SK-N-SH (cell line): ENCODE data around the gene SMIM7. TPM values are rescaled to one million over a fixed set of nuclear protein-coding genes. Genes with fewer than 3 reads are reported as not detected.

ENCODE experiments used
- CTCF ChIA-PET: fragments of 300-600, 350-600 bp; formaldehyde crosslinking; extraction: SDS; loops from one replicate; lab custom pipeline; 2021; lab: Yijun Ruan, JAX
- POLR2A ChIA-PET: fragments of 350-600 bp; sonication (Branson Sonifier 250); formaldehyde crosslinking; extraction: SDS; loops from one replicate; lab custom pipeline; 2020; ENCODE audit warnings: antibody characterized with exemption, inconsistent platforms; lab: Yijun Ruan, JAX
- DNase-seq: peaks from one replicate; pipeline ENCODE4 v3.0.0; 2012
- H2AFZ ChIP-seq: fragments of 200-600 bp; sonication (generic); 2 replicates; pipeline ENCODE4 v1.8.1; 2016; ENCODE audit warnings: antibody characterized with exemption, mild to moderate bottlenecking, low read depth
- H3F3A ChIP-seq: fragments of 200-600 bp; sonication (generic); replicated peaks from 2 replicates; pipeline ENCODE3; 2016; ENCODE audit warnings: antibody characterized with exemption, mild to moderate bottlenecking; ENCODE audit not compliant: insufficient read depth
- H3K27ac ChIP-seq, 2 experiments: fragments of 200-500 bp in 1 of 2; fragments of 200-600 bp in 1 of 2; sonication (Bioruptor generic) in 1 of 2; sonication (generic), shearing (Covaris generic) in 1 of 2; 2 replicates each; pipeline versions ENCODE4 v1.5.1 to v1.6.1; 2014 to 2016; ENCODE audit warnings: low read depth in 2 of 2, inconsistent platforms in 1 of 2, low read length in 1 of 2, mild to moderate bottlenecking in 1 of 2, mixed read lengths in 1 of 2
- H3K27me3 ChIP-seq: fragments of 200-600 bp; sonication (generic), shearing (Covaris generic); 2 replicates; pipeline ENCODE4 v1.6.1; 2016; ENCODE audit warnings: mixed run types; ENCODE audit not compliant: insufficient read depth
- H3K36me3 ChIP-seq, 2 experiments: fragments of 200-500 bp in 1 of 2; fragments of 200-600 bp in 1 of 2; sonication (Bioruptor generic) in 1 of 2; sonication (generic) in 1 of 2; replicated peaks in 1 of 2; 2 replicates each; pipeline versions ENCODE3 to v1.5.1; 2014 to 2016; ENCODE audit warnings: low read length in 1 of 2, mild to moderate bottlenecking in 1 of 2; ENCODE audit not compliant: insufficient read depth in 2 of 2, control insufficient read depth in 1 of 2
- H3K4me1 ChIP-seq, 2 experiments: fragments of 200-500 bp in 1 of 2; fragments of 200-600 bp in 1 of 2; sonication (Bioruptor generic) in 1 of 2; sonication (generic), shearing (Covaris generic) in 1 of 2; 2 replicates each; pipeline versions ENCODE4 v1.5.1 to v1.6.1; 2014 to 2016; ENCODE audit warnings: low read depth in 1 of 2, low read length in 1 of 2, mixed run types in 1 of 2; ENCODE audit not compliant: insufficient read depth in 2 of 2, control insufficient read depth in 1 of 2
- H3K4me2 ChIP-seq: fragments of 200-600 bp; sonication (generic), shearing (Covaris generic); 2 replicates; pipeline ENCODE4 v1.6.1; 2017; ENCODE audit warnings: mixed run types
- H3K4me3 ChIP-seq, 2 experiments: fragments of 200-500 bp in 1 of 2; fragments of 200-600 bp in 1 of 2; sonication (Bioruptor generic) in 1 of 2; sonication (generic), shearing (Covaris generic) in 1 of 2; 2 replicates each; pipeline versions ENCODE4 v1.5.1 to v1.8.1; 2014 to 2016; ENCODE audit warnings: low read depth in 2 of 2, inconsistent platforms in 1 of 2, low read length in 1 of 2, mild to moderate bottlenecking in 1 of 2, mixed read lengths in 1 of 2, moderate library complexity in 1 of 2
- H3K79me2 ChIP-seq: fragments of 200-600 bp; sonication (generic); 2 replicates; pipeline ENCODE4 v1.8.1; 2017; ENCODE audit warnings: mild to moderate bottlenecking; ENCODE audit not compliant: insufficient read depth
- H3K9ac ChIP-seq: fragments of 200-600 bp; sonication (generic); 2 replicates; pipeline ENCODE4 v1.6.1; 2017; ENCODE audit warnings: mixed run types
- H3K9me2 ChIP-seq: fragments of 200-600 bp; sonication (generic); 2 replicates; pipeline ENCODE4 v1.6.1; 2017; ENCODE audit warnings: mixed run types
- H3K9me3 ChIP-seq: fragments of 200-600 bp; sonication (generic); 2 replicates; pipeline ENCODE4 v1.6.1; 2017; ENCODE audit warnings: mixed run types, mild to moderate bottlenecking, moderate library complexity
- H4K20me1 ChIP-seq: fragments of 200-600 bp; sonication (generic); 2 replicates; pipeline ENCODE4 v1.6.1; 2017; ENCODE audit warnings: mild to moderate bottlenecking, mixed run types; ENCODE audit not compliant: insufficient read depth
- CHD2 ChIP-seq: fragments of 150-350 bp; IDR thresholded peaks from 2 replicates; pipeline ENCODE4 v1.6.1; 2018; ENCODE audit warnings: low read length; ENCODE audit not compliant: partially characterized antibody
- ELF1 ChIP-seq: IDR thresholded peaks from 2 replicates; pipeline ENCODE4 v1.4.0; 2012
- EZH2phosphoT487 ChIP-seq: fragments of 200-600 bp; sonication (generic); IDR thresholded peaks from 2 replicates; pipeline ENCODE4 v1.6.1; 2017; ENCODE audit warnings: low read depth, mixed run types, mild to moderate bottlenecking, antibody characterized with exemption, moderate library complexity, borderline replicate concordance
- FOXJ3 ChIP-seq: sonication (generic); formaldehyde crosslinking; IDR thresholded peaks from 2 replicates; pipeline ENCODE4 v1.5.1; 2020; ENCODE audit warnings: mild to moderate bottlenecking, missing genetic modification reagents
- GABPA ChIP-seq: IDR thresholded peaks from 2 replicates; pipeline ENCODE4 v1.4.0; 2012; ENCODE audit warnings: low read depth, mild to moderate bottlenecking
- JUND ChIP-seq: IDR thresholded peaks from 2 replicates; pipeline ENCODE4 v1.4.0; 2012
- NFIC ChIP-seq: IDR thresholded peaks from 2 replicates; pipeline ENCODE4 v1.4.0; 2012; ENCODE audit warnings: borderline replicate concordance
- NRF1 ChIP-seq: IDR thresholded peaks from 2 replicates; pipeline ENCODE4 v1.6.1; 2012; ENCODE audit warnings: low read depth, mild to moderate bottlenecking, low read length
- RAD21 ChIP-seq: IDR thresholded peaks from 2 replicates; pipeline ENCODE4 v1.6.1; 2012; ENCODE audit warnings: mild to moderate bottlenecking, low read length
- RCOR1 ChIP-seq: fragments of 150-350 bp; IDR thresholded peaks from 2 replicates; pipeline ENCODE4 v1.6.1; 2017; ENCODE audit warnings: antibody characterized with exemption, low read length
- RXRA ChIP-seq: IDR thresholded peaks from 2 replicates; pipeline ENCODE4 v1.4.0; 2012; ENCODE audit warnings: low read depth, mild to moderate bottlenecking, borderline replicate concordance
- SMC3 ChIP-seq: IDR thresholded peaks from 2 replicates; pipeline ENCODE4 v1.6.1; 2012; ENCODE audit warnings: low read depth, low read length, improper control_type of control experiment
- TCF12 ChIP-seq: IDR thresholded peaks from 2 replicates; pipeline ENCODE4 v1.4.0; 2012
- TEAD4 ChIP-seq: IDR thresholded peaks from 2 replicates; pipeline ENCODE4 v1.4.0; 2012; ENCODE audit warnings: mild to moderate bottlenecking, borderline replicate concordance; ENCODE audit not compliant: insufficient read depth
- YY1 ChIP-seq: IDR thresholded peaks from 2 replicates; pipeline ENCODE4 v1.4.0; 2012; ENCODE audit warnings: low read depth, mild to moderate bottlenecking
- WGBS: methylation state at CpG from one replicate; pipeline ENCODE4 v1.1.6; 2017; ENCODE audit warnings: low lambda C conversion rate; 5-methylcytosine and 5-hydroxymethylcytosine counted together
- polyA plus RNA-seq, 3 experiments: library from polyadenylated mRNA; depleted of rRNA; stranded (reverse); fragments of >200 nt; gene quantifications; 2 replicates each; pipeline ENCODE4 v1.2.3, GENCODE V29; 2012
- TF ChIP-seq, protein P1 (sequence below): fragments of 150-350 bp; IDR thresholded peaks from 2 replicates; pipeline ENCODE4 v1.6.1; 2016; ENCODE audit warnings: mild to moderate bottlenecking, low read depth, low read length
- TF ChIP-seq, protein P2 (sequence below): IDR thresholded peaks from 2 replicates; pipeline ENCODE4 v1.4.0; 2012; ENCODE audit warnings: low read depth, borderline replicate concordance
- TF ChIP-seq, protein P3 (sequence below): IDR thresholded peaks from 2 replicates; pipeline ENCODE4; 2012

The SMIM7 gene
- polyA plus RNA-seq, 1 of the 3 experiments (the other 2 are of a cell fraction), result 74.2 TPM

DNA sequence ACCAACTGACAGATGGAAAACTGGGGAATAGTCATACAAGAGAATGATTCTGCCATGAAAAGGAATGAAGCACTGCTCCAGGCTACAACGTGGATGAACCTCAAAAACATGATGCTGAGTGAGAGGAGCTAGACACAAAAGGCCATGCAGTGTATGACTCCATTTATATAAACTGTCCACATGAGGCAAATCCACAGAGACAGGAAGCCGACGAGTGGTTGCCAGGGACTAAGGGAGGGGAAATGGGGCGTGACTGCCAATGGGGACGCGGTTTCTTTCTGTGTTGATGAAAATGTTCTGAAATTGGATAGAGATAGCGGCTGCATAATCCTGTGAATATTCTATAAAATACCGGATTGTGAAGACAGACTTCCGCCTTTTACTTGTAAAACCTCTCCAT lies 10.2 kb downstream of the SMIM7 start:
- no peaks in the 10 kb centered on the region for H3K9me2 ChIP-seq
- ChIA-PET CTCF (no interaction called here), POLR2A (no interaction called here)
- no peak overlapping the region for H2AFZ ChIP-seq
- DNase-seq, result no peak
- H3K27ac ChIP-seq, result no peak overlapping the region
- no peaks in the 10 kb centered on the region for H3K27me3 ChIP-seq
- no peak overlapping the region for H3K9ac ChIP-seq
- 96% methylated on average over 9 of the region's 9 CpGs for WGBS
- peaks cover 60 to 66% of the 10 kb centered on the region in 2 experiments for H3K36me3 ChIP-seq
- H3F3A ChIP-seq, result no peaks in the 10 kb centered on the region
- no peak for TF ChIP-seq RCOR1
- TF ChIP-seq RXRA, result no peak
- no peak for TF ChIP-seq NRF1
- no peak for TF ChIP-seq JUND
- no peak for TF ChIP-seq NFIC
- TF ChIP-seq, protein P1, sequence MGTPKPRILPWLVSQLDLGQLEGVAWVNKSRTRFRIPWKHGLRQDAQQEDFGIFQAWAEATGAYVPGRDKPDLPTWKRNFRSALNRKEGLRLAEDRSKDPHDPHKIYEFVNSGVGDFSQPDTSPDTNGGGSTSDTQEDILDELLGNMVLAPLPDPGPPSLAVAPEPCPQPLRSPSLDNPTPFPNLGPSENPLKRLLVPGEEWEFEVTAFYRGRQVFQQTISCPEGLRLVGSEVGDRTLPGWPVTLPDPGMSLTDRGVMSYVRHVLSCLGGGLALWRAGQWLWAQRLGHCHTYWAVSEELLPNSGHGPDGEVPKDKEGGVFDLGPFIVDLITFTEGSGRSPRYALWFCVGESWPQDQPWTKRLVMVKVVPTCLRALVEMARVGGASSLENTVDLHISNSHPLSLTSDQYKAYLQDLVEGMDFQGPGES, result no peak
- no peak for TF ChIP-seq FOXJ3 (CRISPR knock-in tag)
- no peak for TF ChIP-seq SMC3
- TF ChIP-seq, protein P2, sequence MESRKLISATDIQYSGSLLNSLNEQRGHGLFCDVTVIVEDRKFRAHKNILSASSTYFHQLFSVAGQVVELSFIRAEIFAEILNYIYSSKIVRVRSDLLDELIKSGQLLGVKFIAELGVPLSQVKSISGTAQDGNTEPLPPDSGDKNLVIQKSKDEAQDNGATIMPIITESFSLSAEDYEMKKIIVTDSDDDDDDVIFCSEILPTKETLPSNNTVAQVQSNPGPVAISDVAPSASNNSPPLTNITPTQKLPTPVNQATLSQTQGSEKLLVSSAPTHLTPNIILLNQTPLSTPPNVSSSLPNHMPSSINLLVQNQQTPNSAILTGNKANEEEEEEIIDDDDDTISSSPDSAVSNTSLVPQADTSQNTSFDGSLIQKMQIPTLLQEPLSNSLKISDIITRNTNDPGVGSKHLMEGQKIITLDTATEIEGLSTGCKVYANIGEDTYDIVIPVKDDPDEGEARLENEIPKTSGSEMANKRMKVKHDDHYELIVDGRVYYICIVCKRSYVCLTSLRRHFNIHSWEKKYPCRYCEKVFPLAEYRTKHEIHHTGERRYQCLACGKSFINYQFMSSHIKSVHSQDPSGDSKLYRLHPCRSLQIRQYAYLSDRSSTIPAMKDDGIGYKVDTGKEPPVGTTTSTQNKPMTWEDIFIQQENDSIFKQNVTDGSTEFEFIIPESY, result no peak
- no peak for TF ChIP-seq CHD2
- TF ChIP-seq ELF1, result no peak
- no peak for TF ChIP-seq GABPA
- TF ChIP-seq RAD21, result no peak
- TF ChIP-seq YY1, result no peak
- TF ChIP-seq EZH2phosphoT487, result no peak
- TF ChIP-seq, protein P3, sequence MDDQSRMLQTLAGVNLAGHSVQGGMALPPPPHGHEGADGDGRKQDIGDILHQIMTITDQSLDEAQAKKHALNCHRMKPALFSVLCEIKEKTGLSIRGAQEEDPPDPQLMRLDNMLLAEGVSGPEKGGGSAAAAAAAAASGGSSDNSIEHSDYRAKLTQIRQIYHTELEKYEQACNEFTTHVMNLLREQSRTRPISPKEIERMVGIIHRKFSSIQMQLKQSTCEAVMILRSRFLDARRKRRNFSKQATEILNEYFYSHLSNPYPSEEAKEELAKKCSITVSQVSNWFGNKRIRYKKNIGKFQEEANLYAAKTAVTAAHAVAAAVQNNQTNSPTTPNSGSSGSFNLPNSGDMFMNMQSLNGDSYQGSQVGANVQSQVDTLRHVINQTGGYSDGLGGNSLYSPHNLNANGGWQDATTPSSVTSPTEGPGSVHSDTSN, result no peak
- TF ChIP-seq TEAD4, result no peak
- no peak for TF ChIP-seq TCF12
- H3K79me2 ChIP-seq, result peaks cover 71% of the 10 kb centered on the region
- no peak overlapping the region for H3K4me3 ChIP-seq
- no peak overlapping the region for H3K4me2 ChIP-seq
- H4K20me1 ChIP-seq, result no peaks in the 10 kb centered on the region; the same call in 1 of the 2 replicates
- no peaks in the 10 kb centered on the region for H3K9me3 ChIP-seq
- H3K4me1 ChIP-seq, result no peaks in the 10 kb centered on the region
